ENCODE measurements around the gene ANKRD39.
"Not testable (repeated sequence)": the region's sequence is repeated elsewhere in the genome, so short reads cannot be mapped to it uniquely, and the experiment has no call there.

Gene ANKRD39

DNA sequence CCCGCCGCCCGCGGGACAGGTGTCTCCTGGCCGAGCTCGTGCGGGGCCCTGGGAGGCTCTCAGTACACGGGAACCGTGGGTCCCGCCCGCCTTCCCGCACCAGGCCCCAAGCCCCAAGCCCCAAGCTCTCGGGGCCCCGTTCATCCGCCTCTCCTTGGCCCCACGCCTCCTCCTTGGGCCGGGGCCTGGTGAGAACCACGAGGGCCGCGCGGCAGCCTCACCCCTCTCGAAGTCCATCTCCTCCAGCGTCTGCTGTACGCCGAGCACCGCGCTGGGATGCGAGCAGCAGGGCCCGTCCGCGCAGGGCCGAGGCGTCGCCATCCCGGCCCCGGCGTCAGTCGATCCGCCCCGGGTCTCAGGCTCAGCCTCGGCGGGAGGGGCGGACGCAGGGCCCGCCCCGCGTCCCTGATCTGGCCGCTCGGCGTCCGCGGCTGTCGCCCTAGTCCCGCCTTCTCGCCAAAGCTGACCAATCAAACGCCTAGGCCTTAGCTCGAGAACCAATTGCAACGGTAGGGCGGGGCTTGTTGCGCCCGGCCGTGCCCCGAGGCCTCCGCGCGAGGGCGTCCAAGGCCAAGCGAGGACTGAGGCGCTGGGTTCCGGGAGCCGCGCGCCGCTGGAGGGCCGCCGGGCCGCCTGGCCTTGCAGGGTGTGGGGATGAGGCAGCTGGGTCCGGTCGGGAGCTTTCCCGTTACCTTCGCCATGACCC lies at the start of gene ANKRD39:
Gene ANKRD39 (minus strand): TSS at position 350 of the 706 bp plus-strand sequence. CDS start 29 bp downstream, at position 321.
- DNase-seq: peak; percentile 96

DNA sequence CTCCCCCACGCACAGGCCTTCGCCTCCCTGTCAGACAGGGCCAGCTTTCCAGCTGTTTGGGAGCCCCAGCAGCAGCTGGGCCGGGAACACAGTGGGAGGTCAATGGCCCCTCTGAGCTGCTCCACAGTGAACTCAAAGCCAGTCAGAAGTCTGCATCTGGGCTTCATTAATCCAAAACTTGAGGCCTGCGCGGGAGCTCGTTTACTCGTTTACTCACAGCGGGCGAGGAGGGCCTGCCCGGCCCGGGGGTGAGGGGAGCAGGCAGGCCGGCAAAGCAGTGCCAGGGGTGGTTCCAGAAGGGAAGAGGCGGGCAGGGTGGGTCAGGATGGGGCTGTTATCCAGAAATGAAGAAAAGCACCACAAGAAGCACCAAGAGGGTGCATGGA lies 48.9 kb upstream of the ANKRD39 start:
- DNase-seq: no peak

DNA sequence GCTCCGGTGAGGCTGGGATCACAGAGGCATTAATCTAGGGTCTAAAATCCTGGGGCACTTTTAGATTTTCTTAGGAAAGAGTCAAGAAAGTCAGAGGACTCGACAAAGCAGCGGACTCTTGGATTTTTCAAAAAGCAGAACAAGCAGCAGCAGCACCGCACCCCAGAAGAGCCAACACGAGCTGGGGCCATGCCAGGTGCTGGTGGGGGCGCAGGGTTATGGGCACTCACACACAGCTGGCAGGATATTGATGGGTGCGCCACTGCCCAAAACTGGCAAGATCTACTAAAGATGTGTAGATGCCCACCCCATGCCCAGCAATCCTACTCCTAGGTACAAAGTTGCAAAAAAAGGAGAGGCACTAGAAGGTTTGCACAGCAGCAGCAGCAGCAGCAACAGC lies 46.0 kb upstream of the ANKRD39 start:
- no peak for DNase-seq

DNA sequence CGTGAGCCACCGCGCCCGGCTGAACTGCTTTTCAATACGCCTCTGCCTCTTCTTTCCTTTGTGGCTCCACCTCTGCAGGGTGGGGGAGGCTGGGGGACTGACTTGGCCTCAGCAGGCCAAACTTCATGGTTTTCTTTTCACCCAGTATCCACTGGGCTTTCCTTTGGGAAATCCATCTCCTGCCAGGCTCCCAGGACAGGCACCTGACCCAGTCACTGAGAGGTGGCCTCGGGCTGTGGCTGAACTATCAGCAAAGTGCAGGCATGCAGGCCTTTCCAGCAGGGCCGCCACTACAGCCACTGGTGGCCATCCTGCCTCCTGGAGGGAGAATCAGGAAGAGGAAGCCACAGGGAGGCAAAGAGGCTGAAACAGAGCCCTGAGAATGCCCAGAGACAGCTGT lies 45.5 kb upstream of the ANKRD39 start:
- DNase-seq: no peak

- DNase-seq: no peak
These were observed 42.4 kb upstream of the ANKRD39 start for GRCh38 chr2:96900237-96900636.

DNA sequence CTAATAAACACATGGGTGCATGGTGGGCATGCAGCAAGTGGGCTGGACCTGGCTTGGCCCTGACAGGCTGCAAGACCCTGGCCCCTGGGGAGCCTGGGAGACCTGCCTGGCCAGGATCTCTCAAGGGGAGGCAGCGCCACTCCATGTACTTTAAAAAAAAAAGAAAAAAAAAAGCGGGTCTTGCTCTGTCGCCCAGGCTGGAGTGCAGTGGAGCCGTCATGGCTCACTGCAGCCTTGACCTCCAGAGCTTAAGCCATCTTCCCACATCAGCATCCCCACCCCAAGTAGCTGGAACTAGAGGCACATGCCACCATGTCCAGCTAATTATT lies 41.6 kb upstream of the ANKRD39 start:
- DNase-seq: no peak

DNA sequence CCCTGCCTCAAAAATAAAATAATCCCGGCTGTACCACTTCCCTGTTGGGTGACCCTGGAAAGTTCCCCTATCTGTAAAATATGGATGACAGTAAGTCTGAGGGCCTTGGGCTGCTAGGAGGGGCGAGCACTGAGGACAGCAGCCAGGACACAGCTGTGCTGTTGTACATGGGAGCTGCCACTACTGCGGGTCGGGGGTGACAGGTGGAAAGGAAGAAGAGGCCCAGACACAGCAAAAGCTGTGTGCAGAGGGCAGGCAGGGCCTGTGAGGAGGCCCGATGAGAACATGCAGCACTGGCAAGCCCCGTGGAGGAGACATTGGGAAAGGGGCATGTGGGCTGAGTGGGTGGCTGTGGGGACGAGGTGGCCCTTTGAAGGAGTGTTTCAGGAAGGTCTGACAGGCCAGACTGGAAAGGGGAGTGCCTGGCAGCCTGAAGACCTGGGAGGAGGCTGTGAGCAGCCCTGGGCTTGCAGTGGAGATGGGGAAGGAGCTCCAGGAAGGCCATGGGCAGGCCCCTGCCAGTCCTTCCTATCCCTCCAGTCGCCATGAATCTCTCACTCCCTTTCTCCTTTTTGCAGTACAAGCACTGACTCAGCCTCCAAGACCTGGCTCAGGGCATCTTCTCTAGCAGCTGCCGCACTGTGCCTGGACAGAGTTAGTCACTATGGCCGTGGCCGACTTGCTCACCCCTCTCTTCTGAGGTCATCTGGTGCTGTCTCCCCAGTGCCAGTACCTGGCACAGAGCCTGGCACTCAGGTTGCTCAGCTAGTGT lies 41.0 kb upstream of the ANKRD39 start:
- no peak for DNase-seq

DNA sequence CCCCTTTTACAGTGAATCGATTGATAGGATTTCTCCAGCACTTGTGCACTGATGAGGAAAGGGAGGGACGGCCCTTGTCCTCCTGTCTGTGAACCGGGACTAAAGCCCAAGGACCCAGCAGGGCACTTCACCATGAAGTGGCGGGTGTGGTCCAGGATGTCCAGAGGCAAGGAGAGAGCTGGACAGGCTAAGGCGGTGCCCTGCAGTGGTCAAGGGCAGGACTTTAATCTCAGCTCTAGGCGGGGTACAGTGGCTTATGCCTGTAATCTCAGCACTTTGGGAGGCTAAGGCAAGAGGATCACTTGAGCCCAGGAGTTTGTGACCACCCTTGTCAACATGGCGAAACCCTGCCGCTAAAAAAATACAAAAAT lies 40.3 kb upstream of the ANKRD39 start:
- no peak for DNase-seq

- no peak for DNase-seq
These were observed 39.8 kb upstream of the ANKRD39 start for GRCh38 chr2:96897491-96898134.

DNA sequence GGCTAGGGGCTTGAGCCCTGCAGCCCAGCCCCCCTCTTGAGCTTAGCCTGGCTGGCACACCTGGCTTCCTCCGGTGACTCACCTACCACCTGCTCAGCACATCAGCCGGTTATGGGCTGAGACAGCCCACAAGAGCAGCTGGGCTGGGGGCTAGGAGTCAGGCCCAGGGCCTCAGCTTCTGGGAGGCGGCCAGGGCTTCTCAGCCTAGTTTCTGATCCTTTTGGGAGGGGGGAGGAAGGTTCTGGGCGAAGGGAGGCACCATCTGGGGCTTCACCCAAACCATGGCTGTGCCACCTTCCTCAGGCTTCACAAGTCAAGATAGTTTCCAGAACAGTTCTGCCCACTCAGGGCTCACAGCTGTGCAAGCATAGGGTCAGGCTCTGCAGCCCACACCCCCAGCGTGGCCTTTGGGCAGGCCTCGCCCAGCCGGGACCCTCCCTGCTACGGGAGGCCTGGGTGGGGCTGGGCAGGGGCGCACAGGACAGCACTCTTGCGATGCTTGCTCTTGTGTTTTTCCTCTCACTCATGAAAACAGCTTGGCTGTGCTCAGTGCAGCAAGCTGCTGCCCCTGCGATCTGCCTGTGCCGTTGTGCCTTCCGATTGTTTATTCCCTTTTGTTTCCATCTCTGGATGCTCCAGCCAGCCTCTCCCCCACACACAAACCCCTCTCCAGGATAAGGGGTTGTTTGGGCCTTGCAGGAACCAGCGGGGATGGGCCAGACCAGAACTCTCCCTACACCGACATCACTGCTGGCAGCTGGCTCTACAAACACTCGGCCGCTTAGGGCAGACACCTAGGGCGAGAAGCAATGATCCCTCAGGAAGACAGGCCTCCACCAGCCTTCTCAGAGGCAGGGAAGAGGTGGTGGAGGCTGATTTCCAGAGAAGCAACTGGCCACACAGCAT lies 38.2 kb upstream of the ANKRD39 start:
- DNase-seq: no peak

GRCh38 chr2:96895032-96895745 lies 37.4 kb upstream of the ANKRD39 start:
- DNase-seq: no peak

DNA sequence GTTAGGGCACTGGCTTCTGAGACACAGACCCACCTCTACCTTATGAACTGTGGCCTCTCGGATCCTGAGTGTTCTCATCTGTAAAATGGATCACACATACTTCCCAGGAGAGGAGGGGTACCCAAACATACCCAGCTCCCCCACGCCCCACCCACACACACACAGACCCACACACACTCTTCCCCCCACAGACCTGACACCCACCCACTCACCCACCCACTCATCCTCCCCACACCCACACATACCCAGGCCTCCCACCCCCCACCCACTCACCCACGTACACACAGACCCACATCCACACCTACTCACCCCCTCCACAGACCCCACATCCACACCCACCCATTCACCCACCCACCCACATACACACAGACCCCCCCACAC lies 36.3 kb upstream of the ANKRD39 start:
- no peak for DNase-seq

- no peak for DNase-seq
These were observed 35.7 kb upstream of the ANKRD39 start for GRCh38 chr2:96893289-96894150.

- no peak for DNase-seq
These were observed 33.9 kb upstream of the ANKRD39 start for GRCh38 chr2:96891591-96892333.

DNA sequence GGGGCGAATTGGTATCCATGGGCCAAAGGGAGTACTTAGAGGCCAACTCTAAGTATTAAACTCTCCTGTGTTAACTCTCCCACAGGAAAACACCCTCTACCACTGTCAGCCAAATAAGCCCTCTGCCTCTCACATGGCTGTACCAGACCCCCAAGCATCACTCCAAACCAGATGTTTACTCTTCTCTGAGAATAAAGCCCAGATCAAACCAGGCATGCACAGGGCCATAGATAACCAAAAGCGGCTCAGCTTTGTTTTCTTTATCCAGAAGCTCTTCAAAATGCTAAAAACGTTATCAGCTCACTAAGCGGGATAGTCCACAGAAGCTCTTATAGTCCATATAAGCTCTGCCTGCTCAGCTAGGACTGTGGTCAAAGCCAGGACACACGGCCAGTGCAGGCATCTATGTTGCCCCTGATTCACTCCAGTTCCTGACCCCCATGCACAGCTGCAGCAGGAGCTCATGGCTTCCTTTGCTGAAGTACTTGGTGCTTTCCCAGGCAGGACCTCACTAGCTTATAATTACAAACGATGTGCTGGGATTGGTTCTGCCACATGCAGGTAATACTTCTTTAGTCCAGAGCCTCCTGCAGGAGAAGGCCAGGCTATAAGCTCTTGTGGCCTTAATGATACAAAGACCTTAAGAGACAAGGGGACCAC lies 33.0 kb upstream of the ANKRD39 start:
- DNase-seq: no peak

- DNase-seq: no peak
These were observed 32.4 kb upstream of the ANKRD39 start for GRCh38 chr2:96890252-96890651.

DNA sequence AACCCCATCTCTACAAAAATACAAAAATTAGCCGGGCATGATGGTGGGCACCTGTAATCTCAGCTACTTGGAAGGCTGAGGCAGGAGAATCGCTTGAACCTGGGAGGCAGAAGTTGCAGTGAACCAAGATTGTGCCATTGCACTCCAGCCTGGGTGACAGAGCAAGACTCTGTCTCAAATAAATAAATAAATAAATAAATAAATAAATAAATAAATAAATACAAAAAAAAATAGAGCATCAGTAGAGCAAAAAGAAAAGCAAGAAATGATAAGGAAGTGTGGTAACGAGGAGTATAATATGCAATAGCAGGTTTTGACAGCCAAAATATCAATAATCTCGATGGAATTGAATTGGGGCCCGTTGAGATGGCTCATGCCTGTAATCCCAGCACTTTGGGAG lies 31.7 kb upstream of the ANKRD39 start:
- DNase-seq: not testable (repeated sequence)

GRCh38 chr2:96888072-96889011 lies 30.5 kb upstream of the ANKRD39 start:
- DNase-seq: peak; percentile 50

DNA sequence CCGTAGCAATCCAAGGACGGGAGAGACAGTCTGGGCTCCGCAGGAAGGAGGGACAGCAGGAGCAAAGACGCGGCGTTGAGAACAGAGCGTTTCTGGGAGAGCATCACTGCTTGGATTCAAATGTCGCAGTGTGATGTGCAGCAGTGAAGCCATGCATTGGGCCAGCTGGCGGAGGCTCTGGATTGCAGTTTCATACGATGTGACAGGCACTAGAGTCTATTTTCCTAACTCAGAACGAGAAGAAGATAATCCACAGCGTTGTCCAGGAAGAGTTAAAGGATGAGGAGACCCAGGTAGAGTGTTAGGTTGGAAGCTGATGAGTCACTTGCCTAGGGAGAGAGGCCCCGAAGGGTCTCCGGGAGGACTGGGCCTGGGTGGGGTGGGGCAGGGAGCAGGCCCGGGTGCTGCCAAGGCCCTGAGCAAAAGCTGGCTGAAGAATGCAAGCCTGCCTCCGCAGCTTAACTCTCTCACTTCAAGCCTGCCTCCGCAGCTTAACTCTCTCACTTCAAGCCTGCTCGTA lies 29.7 kb upstream of the ANKRD39 start:
- no peak for DNase-seq

Data from NCI-H526 treated with DMSO at 0.1 percent for 48 hours (cell line).